CD4-positive, alpha-beta T cell treated with Interleukin-4 for 1 hour (primary cell): ENCODE results near the gene MORN4.
"Not testable (repeated sequence)": the region's sequence is repeated elsewhere in the genome, so short reads cannot be mapped to it uniquely, and the experiment has no call there.

Source experiments
- DNase-seq, 2 donors: peaks; one replicate each; pipeline ENCODE4 v3.0.0-alpha.2; 2020 to 2022

Gene MORN4

DNA sequence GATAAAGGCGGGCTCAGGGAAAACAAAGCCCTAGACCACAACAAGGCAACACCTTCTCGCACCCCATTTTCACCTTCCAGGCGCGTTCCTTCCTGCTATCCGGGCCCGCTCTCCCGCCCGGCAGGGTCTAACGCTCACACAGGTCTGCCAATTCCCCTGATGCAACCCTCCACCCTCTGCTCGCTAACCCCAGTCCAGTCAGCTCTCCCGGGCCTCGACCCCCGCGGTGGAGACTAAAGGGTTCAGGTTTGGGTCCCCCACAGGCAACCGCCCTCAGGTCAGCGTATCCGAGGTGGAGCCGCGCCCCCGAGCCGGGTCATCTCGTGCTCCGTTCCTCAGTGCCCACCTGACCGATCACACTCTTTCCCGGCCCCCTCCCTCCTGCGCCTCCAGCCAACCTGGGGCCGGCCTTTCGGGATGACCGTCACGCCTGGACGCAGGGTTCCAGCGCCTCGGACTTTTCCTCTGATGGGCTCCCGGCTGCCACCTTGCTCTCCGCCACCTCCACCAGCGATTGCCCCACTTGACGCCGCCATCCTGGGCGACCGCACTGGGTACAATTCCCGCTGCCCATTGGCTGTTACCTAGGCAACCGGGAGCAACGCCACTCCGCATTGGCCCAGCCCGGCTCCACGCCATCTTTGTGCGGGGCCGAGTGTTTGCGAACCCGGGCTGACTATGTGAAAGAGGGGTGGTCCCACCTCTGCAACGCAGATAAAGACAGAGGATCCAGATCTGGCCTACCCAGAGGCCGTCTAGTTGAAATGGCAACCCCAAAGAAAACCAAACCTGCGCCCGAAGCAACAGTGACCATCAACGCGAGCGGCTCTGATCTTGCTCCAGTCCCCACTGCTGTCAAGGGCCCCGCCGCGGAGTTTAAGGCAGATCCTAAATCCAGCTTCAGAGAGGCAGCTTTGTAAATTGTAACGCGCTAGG is at the start of gene MORN4:
Gene MORN4, minus strand, starts transcription at position 552 of the 936 bp plus-strand sequence. CDS start 13,847 bp downstream, outside the sequence.
- peak; percentile 94 to 95 for DNase-seq

DNA sequence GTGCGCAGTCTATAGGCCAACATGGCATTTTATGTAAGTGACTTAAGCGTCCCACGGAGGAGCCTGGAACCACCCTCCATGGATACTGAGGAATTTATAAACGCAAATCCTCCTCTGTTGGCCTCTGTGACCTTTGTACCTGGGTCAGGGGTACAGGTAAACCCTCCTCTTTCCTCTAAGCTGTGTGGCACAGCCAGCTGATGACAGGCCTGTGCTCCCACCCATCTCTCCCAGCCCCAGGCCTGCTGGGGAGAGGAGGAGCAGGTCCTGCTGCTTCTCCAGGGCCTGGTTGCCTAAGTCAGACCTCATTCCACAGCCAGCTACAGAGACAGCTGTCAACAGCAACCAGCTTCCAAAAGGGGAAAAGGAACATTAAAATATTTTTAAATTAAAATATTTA is 48.7 kb upstream of the MORN4 start:
- no peak for DNase-seq

DNA sequence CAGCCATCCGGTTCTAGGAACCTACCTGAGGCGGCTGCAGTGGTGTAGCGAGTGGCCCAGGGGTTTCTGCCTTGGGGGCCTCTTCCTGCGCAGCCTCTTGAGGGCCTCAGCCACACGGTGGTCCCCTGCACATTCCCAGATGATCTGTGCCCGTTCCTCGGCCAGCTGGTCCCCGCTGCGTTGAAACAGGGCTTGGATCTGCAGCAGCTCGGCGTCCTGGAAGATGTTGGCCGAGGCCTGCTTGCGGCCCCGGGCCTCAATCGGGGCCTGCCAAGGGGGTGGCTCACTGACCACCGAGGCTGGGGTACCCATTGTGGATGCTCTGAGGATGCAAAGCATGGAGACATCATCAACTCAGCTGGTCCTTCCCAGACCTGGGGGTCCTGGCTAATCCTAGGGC is 46.3 kb upstream of the MORN4 start:
- no peak for DNase-seq

DNA sequence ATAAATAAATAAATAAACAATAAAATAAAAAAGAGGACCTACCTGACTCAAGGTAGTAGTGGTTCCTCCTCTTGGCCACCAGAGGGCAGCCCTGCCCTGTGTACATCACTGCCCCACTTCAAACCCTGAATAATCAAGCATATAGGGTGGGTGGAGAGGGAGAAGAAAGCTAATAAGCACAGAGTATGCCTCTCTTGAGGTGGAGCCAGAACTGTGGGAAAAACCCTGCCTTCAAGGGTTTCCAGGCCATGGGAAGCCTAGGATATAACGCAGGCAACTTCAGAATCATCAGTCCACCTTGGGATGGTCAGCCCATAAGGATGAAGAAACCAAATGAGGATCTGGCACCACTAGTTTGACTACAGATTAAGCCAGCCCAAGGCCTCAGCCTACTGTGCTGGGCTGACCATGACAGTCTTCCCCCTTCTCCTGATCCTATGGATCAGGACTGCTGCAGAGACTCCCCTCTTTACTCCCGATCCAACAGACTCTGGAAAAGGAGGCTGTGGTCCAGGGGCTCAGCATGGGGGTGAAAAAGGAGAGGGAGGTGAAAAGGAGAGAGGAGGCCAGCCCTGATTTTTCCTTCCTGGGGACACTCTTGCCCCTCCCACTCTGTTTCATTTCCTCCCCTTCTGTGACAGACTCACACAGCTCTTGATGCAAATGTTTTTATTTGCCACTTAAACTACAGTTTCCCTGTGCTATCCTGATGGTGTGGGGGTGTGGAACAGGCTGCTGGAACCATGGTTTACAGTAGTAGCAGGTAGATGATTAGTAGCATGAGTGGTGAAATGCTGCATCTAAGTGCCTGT is 43.7 kb upstream of the MORN4 start:
- peak; percentile 57 to 64 for DNase-seq

DNA sequence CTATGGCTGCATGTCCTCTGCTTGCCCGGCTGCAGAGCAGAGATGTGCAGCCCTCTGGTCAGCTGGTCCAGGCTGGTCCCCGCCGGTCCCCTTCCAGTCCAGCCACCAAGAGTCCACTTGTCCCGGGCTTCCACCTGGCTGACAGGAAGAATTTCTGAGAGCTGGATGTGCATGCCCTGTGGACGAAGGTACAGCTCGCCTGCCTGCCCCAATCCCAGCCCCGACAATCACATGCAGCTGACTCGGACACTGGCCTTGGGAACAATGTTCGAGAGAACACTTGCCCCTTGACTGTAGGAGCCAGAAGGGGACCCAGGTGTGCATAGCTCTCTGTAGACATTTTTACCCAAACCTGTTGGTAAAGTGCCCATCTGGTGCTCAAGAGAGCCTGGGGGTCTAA is 41.9 kb upstream of the MORN4 start:
- DNase-seq = no peak

DNA sequence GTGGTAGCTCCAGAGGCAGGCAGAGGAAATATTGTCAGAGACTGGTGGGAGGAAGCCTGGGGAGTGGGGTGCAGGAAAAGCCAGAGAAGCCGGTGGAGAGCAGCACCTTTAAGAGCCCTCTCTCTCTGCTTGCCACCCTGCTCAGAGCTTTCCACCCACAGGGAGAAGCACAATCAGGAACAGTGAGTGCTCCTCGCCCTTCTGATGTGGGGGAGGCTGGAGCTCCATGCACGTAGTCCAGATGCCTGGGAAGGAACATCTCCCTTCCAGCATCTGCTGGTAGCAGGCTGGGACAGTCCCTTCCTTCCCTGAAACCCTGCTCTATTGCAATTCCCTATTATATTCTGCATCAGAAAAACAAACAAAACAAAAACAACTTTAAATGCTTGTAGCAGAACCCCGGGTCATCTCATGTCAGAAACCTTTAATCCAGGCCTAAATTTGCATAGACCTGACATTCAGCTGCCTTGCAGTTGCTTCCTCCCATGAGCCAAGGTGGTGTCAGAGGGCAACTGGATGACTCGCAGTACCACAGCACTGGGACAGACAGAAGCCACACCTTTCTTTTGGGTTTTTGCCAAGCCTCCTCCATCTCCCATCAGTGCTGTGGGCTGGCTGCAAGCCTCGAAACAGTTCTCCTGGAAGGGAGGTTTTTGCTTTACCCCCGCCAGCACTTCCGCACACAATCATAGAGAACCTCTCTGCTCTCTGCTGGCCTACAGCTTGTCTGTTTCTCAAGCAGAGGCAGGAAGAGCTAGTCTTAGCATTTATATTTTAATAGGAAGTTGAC is 40.6 kb upstream of the MORN4 start:
- DNase-seq = no peak

DNA sequence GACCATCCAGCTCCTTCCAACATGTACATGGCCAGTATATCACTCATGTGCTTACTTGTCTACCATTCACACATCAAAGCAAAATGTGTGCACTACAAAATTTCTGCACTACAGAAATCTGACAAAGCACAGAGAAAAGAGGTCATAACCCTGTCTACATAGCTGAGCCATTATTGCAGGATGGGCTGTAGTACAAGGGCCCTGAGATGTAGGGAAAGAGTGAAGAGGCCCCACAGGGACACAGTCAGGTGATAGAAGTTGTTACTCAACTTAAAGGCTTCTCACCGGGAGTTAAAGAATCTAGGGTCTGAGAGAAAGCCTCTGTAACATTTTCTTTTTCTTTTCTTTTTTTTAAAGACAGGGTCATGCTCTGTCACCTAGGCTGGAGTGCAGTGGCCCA is 36.3 kb upstream of the MORN4 start:
- DNase-seq = no peak

DNA sequence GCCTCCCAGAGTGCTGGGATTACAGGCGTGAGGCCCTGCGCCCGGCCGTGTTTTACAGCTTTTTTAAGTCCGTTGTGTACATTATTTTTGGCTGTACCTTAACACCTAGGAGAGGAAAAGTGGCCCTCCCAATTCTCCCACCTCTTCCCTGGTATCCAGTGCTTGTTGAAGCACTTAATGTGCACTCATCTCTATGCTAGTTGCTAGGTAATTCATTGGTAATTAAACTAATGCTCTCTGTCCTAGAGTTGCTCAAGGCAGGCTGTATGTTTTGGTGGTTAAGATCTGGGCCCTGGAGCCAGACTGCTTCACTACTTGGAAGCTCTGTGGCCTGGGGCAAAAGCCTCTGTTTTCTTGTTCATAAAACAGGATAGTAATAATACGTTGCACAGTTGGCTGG is 34.2 kb upstream of the MORN4 start:
- no peak for DNase-seq

DNA sequence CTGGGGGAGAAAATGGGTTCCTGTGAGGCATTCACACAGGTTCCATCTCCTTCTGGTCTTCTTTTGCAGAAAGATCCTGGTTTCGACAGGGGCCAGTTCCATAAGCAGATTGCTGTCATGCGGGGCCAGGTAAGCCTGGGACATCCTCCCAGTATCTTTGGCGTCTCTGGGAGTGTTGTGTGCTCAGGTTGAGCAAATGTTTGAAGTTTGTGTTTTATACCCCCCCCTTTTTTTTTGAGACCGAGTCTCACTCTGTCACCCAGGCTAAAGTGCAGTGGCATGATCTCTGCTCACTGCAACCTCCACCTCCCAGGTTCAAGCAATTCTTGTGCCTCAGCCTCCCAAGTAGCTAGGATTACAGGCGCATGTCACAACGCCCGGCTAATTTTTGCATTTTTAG is 33.7 kb upstream of the MORN4 start:
- no peak for DNase-seq

DNA sequence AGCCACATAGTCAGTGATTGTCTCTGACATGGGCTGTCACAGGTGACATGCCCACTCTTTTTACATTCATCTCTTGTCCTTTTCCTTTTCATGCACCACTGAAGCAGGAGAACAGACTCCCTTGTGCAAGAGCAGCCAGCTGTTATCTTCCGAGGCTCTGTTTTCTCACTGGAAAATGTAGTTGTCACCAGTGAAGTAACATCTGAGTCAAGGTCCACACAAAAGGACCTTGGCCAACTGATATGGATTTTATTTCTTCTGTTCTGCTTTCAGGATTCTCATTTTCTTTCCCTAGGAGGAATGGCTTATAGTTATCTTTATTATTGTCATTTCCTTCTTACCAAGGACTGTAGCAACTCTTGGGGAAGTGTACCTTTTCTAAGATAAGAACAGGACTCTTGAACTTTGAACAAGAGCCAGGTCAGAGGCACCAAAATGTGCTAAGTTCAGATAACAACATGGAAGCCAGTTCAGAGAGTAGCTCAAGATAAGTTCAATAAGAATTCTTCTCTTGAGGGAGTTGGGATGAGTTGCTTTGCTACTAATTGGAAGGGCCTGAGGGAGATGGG is 31.1 kb upstream of the MORN4 start:
- no peak for DNase-seq

DNA sequence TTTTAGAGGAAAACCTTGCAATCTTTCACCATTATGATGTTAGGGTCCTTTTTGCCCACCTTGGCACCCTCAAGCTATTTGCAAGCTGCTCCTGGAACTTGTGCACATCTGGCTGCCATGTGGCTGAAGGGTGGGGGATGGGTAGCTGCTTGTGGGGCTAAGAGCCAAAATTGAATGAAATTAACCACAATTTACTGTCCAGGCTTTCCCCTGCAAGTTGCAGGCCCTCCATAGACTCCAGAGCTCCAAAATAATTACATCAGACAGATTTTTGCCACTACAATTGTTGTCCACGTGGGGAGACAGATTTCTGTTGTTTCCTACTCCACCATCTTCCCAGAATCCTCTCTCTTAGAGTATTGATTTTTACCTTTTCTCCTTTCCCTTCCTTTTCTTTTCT is 26.3 kb upstream of the MORN4 start:
- no peak for DNase-seq

DNA sequence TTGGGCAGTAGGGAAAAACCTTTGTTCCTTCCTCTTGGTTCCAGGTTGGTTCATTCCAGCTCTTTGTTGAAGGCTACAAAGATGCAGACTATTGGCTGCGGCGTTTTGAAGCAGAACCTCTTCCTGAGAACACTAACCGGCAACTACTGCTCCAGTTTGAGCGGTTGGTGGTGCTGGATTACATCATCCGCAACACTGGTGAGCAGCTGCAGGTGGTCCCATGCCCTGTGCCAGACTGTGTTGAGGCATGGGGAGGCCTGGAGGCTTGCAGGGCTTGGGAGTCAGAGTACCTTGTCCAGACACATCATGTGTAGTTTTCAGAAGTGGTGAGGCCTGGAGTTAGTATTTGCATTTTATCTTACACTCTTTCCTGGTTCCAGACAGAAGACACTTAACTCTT is 23.5 kb upstream of the MORN4 start:
- no peak for DNase-seq

DNA sequence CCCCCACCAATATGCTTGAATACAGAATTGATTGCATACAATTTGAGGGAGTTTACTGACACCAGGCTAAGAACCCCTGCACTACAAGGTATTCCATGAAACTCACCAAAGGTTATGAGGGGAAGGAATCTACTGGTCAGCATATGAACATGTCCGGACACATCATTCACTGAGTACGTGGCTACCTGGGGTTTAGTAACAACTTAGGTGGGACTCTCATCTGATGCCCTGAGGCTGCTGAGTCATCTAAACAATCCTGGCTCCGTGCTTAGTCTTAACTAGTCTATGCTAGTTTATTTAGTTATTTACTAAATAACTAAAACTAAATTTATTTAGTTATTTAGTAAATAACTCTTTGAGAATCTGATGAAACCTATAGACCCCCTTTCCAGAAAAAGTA is 18.5 kb upstream of the MORN4 start:
- no peak for DNase-seq

DNA sequence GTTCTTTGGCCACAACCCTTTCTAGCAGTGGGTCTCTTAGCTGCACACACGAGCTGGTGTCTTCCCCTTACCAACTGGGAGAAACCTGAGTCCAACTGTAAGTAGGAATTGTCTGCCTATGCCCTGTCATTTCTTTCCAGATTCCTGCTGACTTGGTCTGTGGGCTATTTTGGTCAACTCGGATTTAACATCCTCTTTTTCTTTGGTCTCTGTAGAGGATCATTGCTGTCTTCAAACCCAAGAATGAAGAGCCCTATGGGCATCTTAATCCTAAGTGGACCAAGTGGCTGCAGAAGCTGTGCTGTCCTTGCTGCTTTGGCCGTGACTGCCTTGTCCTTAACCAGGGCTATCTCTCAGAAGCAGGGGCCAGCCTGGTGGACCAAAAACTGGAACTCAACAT is 17.4 kb upstream of the MORN4 start:
- DNase-seq = no peak

DNA sequence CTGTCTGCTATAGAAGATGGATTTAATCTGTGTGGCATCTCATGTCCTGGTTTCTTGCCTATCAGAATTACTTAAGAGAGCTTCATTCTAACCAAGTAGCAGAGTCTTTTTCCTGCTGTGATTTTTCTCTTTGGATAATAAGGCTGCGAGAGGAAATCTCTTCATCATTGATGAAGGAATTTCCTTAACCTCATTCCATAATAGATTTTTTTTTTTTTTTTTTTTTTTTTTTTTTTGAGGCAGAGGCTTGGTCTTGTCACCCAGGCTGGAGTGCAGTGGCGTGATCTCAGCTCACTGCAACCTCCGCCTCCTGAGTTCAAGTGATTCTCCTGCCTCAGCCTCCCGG is 16.1 kb upstream of the MORN4 start:
- not testable (repeated sequence) for DNase-seq

DNA sequence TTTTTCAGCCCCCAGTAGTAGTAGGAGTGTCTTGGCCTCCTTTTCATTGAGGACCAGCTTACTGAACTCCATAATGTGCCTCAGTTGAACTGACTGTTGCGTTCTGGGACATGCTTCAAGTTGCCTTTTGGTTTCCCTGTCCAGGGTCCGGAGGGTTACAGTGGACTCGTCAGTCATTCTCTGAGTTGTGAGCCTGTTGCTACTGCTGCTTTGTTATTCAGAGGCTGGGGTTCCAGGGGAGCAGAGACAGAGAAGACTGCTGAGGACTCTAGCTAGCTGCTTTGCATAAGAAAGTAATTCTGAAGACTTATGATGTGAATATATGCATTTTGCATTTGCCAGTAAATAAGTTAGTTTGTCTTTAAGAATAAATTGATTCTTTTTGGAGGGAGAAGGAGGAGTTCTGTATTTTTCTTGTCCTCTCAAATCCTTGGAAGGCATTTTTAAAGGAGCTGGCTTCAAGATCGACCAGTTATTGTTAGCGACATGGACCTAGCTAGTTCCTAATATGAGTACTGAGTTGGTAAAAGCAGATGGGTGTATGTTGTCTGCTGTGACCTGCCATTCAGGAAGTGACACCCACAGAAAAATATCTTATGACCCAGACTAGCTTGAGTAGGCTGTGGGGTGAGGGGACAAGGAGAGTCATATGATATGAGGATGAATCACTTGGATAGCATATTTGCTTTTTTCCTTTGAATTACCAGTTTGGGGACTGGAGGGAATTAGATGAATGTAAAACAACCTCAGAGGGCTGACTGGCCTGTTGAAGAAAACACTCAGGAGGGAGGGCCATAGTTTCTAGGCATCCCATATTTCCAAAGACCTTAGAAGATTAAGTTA is 15.5 kb upstream of the MORN4 start:
- peak; percentile 66 to 69 for DNase-seq

DNA sequence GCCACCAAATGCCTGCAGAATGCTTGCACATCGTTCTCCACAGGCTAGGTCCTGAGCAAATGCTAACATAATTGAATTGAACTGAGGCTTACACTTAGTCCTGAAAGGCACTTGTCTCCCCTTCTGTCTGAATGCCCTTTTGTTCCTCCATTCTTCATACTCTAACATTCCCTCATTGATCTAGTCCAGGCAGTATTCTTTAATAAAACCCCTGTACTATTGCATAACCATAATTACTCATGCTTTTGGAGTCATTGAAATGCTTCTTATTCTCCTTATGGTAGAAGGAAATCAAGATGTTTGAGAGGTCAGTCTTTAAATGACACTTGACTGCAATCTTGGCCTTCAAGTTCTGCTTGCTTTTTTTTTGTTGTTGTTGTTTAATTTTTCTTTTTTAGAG is 14.3 kb upstream of the MORN4 start:
- no peak for DNase-seq

DNA sequence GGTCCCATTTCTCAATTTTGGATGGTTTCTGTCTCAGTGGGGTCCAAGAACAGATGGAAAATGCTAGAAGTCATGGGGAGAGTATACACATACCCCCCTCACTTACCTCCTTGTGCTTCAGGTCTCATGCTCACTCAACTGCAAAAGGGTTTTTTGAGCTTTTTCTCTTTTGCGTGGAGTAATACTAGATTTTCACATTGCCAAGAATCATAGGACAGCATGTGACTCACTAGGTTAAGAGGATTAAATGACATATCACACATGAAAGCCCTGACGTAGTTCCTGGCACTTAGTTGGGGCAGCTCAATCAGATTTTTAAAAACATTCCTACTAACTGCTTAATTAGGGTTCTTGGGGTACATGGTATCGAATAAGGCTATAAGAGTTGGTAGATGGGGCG is 11.6 kb upstream of the MORN4 start:
- no peak for DNase-seq

DNA sequence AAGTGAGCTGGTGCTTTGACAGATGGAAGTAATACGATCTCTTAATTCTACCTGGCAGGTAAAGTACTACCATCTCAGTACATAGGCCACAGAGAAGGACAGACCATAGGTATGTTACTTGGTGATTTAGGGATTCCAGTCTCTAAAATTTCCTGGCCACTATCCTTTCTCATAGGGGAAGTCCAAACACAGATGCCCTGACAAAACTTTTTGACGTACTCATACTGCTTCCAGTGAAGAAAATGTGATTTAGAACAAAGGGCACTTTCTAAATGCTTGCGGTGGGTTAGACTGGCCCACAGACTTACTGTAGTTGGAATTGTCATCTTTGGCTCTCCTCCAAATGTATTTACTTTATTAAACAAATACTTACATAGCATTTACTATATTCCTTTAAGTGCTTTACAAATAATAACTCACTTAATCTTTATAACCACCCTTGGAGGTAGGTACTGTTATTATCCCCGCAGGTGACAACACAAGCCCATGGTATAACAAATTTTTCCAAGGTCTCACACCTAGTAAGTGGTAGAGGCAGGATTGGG is 10.2 kb upstream of the MORN4 start:
- DNase-seq = no peak

DNA sequence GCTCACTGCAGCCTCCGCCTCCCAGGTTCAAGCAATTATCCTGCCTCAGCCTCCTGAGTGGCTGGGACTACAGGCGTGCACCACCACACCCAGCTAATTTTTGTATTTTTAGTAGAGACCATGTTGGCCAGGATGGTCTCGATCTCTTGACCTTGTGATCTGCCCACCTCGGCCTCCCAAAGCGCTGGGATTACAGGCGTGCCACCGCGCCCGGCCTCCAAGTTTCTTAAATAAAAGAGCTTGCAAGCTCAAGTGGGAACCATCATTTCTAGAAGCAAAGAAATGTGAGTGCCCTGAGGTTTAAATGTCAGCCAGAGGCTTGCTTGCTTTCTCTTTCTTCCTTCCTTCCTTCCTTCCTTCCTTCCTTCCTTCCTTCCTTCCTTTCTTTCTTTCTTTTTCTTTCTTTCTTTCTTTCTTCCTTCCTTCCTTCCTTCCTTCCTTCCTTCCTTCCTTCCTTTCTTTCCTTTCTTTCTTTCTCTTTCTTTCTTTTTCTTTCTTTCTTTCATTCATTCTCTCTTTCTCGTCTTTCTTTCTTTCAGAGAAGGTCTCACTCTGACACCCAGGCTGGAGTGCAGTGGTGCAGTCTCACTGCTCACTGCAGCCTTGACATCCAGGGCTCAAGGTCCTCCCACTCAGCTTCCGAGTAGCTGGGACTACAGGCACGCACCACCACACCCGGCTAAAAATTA is 9.3 kb upstream of the MORN4 start:
- not testable (repeated sequence) for DNase-seq
